Medulla oblongata (tissue), 1 donor: ENCODE data around the gene TRPM6.
"Not testable (repeated sequence)": the region's sequence is repeated elsewhere in the genome, so short reads cannot be mapped to it uniquely, and the experiment has no call there.

ENCODE experiments used
- DNase-seq: peaks from one replicate; pipeline ENCODE4 v3.0.0-alpha.2; 2015; ENCODE audit errors: extremely low spot score

The TRPM6 gene, protein sequence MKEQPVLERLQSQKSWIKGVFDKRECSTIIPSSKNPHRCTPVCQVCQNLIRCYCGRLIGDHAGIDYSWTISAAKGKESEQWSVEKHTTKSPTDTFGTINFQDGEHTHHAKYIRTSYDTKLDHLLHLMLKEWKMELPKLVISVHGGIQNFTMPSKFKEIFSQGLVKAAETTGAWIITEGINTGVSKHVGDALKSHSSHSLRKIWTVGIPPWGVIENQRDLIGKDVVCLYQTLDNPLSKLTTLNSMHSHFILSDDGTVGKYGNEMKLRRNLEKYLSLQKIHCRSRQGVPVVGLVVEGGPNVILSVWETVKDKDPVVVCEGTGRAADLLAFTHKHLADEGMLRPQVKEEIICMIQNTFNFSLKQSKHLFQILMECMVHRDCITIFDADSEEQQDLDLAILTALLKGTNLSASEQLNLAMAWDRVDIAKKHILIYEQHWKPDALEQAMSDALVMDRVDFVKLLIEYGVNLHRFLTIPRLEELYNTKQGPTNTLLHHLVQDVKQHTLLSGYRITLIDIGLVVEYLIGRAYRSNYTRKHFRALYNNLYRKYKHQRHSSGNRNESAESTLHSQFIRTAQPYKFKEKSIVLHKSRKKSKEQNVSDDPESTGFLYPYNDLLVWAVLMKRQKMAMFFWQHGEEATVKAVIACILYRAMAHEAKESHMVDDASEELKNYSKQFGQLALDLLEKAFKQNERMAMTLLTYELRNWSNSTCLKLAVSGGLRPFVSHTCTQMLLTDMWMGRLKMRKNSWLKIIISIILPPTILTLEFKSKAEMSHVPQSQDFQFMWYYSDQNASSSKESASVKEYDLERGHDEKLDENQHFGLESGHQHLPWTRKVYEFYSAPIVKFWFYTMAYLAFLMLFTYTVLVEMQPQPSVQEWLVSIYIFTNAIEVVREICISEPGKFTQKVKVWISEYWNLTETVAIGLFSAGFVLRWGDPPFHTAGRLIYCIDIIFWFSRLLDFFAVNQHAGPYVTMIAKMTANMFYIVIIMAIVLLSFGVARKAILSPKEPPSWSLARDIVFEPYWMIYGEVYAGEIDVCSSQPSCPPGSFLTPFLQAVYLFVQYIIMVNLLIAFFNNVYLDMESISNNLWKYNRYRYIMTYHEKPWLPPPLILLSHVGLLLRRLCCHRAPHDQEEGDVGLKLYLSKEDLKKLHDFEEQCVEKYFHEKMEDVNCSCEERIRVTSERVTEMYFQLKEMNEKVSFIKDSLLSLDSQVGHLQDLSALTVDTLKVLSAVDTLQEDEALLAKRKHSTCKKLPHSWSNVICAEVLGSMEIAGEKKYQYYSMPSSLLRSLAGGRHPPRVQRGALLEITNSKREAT (N-terminal part only)

GRCh38 chr9:74887041-74887980, at the start of gene TRPM6:
TRPM6 (minus strand) TSS chr9:74887921; CDS start chr9:74887856, 65 bp downstream.
- DNase-seq: peak; percentile 24

GRCh38 chr9:74935008-74935407, 47.3 kb upstream of the TRPM6 start:
- DNase-seq: no peak

DNA sequence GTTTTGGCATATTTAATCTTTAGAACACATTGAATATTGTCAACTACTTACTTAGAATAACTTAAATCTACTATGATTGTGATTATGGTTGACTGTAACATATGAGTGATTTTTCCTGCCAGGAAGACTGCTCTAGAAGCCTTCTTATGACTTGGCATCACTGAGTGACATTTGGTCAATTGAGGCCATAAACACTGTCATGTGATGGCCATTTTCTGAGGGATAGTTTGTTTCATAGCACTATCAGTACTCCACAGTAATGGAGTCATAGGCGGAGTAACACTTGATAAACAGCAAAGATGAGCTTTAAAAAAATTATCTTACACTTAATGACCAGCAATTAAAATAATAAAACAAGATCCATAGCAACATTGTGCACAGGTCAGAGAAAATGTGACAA, 34.0 kb upstream of the TRPM6 start:
- DNase-seq: no peak

DNA sequence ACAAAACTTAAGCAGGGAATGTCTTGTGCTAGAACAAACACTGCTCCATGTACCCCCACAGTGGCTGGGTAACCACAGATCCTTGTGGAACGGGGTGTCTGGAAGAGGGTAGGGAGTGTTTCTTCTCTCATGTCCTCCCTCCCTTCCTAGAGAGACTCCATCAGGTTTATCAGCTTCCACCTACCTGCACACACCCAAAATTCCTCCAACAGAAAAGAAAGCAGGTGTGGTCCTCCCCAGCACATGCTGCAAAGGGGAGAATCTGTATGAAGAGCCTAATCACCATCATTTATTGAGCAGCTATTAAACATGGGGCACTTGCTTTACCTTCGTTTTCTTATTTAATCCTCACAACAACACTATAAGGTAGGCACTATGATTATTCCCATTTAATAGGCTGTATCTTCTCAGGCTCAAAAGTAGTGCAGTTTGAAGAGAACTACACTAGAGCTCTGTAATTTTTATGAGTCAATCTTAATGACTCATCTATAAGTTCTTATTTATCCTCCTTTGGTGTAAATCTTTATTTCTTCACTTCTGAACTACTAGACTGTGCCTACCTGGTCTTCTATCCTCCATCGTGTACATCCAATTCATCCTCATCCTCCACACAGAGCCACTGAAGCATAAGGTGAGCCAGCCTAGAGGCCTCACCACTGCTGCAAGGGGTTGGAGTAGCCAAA, 33.4 kb upstream of the TRPM6 start:
- DNase-seq: no peak

GRCh38 chr9:74910036-74910435, 22.3 kb upstream of the TRPM6 start:
- no peak for DNase-seq

- DNase-seq: no peak
Measured at GRCh38 chr9:74908665-74909064, 20.9 kb upstream of the TRPM6 start.

GRCh38 chr9:74907085-74907484, 19.4 kb upstream of the TRPM6 start:
- DNase-seq: no peak

GRCh38 chr9:74901001-74901400, 13.3 kb upstream of the TRPM6 start:
- DNase-seq: no peak

GRCh38 chr9:74888449-74888848, 728 bp upstream of the TRPM6 start:
- DNase-seq: not testable (repeated sequence)

- DNase-seq: no peak
Measured at GRCh38 chr9:74887981-74888370, 255 bp upstream of the TRPM6 start.

- DNase-seq: no peak
Measured at GRCh38 chr9:74876382-74876949, 11.3 kb downstream of the TRPM6 start.

DNA sequence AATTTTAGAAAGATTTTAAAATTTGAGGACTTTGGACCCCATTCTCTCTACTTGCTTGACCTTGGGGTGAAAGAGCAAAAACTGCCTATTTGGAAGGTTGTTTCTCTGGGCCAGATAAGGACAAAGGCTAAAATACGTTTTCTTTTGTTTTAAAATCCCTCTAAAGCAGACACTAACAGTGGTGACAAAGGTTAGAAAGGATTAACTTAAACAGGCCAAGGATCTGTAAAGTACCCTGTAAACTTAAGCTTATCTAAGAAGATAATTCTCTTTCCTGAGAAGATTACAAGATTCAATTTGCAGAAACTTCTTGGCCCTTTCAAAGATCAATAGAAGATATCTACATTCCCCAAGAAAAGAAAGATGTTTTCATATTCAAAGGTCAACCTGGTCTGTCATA, 12.1 kb downstream of the TRPM6 start:
- no peak for DNase-seq

DNA sequence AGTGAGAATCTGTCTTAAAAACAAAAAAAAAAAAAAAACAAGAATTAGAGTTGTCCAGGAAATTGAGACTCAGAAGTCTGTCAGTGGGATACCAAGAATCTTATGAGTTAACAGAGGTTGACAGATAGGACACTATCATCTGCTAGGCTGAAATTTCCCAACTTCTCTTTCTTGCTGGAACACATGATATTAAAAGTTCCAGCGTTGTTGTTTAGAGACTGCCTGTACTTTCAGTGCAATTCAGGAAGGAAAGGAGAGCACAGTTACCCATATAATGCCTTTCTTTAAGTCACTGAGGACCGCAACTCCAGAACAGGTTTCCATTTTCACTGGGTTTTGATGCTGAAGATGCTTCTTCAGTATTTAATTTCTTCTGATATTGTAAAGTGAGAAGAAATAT, 13.5 kb downstream of the TRPM6 start:
- DNase-seq: no peak

- DNase-seq: no peak
Measured at GRCh38 chr9:74872619-74873233, 15.0 kb downstream of the TRPM6 start.

DNA sequence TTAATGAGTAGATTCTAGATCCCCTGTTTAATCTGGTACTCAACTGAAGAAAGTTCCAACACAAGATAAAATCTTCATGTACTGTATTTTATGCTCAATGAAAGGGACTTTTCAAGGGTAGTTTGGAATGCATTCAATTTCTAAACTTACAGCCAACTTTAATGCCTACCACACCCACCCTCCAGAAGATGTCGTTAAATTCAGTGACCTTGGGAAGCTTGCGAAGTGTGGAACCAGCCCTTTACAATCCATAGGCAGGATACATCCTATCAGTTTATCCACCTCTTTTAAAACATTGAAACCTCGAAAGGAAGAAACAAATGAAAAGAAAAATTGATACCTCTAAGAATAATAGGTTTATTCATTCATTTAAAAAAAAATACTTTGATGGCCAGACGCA, 20.2 kb downstream of the TRPM6 start:
- no peak for DNase-seq

- no peak for DNase-seq
Measured at GRCh38 chr9:74865177-74865576, 22.5 kb downstream of the TRPM6 start.

GRCh38 chr9:74861773-74862474, 25.8 kb downstream of the TRPM6 start:
- no peak for DNase-seq

DNA sequence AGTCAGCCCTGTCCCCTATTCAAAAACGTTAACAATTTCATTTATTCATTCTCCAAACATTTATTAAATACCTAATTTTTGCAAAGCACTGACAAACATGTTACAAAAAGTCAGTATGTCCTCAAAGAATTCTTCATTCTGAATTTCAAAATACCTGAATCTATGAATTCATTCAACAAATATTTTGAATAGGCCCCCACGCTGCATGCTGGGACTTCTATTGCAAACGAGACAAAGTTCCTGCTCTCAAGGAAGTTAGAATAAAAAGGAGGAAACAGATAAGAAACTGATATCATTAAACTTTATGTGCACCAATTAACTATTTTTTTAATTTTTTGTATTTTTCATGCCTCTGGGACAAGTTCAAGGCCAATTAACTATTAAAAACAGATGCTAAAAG, 26.6 kb downstream of the TRPM6 start:
- DNase-seq: no peak

GRCh38 chr9:74860247-74860646, 27.5 kb downstream of the TRPM6 start:
- not testable (repeated sequence) for DNase-seq
